ENCODE data around the gene DENND1C.

The DENND1C gene

GRCh38 chr19:6503407-6504201, 22.0 kb upstream of the DENND1C start:
- no peak for FAIRE-seq

GRCh38 chr19:6501740-6502648, 20.4 kb upstream of the DENND1C start, which contains the start of gene TUBB4A:
TSS of gene TUBB4A (minus strand) at chr19:6502309. CDS start at chr19:6502212, 97 bp downstream.
- no peak for FAIRE-seq

- no peak for FAIRE-seq
These were observed 19.5 kb upstream of the DENND1C start for GRCh38 chr19:6500837-6501739.

GRCh38 chr19:6499052-6499790, 17.6 kb upstream of the DENND1C start:
- no peak for FAIRE-seq

- no peak for FAIRE-seq
These were observed 16.9 kb upstream of the DENND1C start for GRCh38 chr19:6498294-6499036.

- no peak for FAIRE-seq
These were observed 14.4 kb upstream of the DENND1C start for GRCh38 chr19:6495947-6496346.

GRCh38 chr19:6494438-6495036, 12.9 kb upstream of the DENND1C start:
- no peak for FAIRE-seq

- FAIRE-seq: no peak
These were observed 10.4 kb upstream of the DENND1C start for GRCh38 chr19:6491802-6492592.

GRCh38 chr19:6490134-6490533, 8.5 kb upstream of the DENND1C start:
- no peak for FAIRE-seq

GRCh38 chr19:6489278-6490061, 7.9 kb upstream of the DENND1C start:
- no peak for FAIRE-seq

- FAIRE-seq: no peak
These were observed 3.2 kb upstream of the DENND1C start for GRCh38 chr19:6484831-6485230.

GRCh38 chr19:6484230-6484629, 2.6 kb upstream of the DENND1C start:
- FAIRE-seq: no peak

GRCh38 chr19:6483235-6483634, 1.6 kb upstream of the DENND1C start:
- no peak for FAIRE-seq

GRCh38 chr19:6482343-6482686, 728 bp upstream of the DENND1C start:
- no peak for FAIRE-seq

GRCh38 chr19:6480848-6481415, 655 bp downstream of the DENND1C start:
- no peak for FAIRE-seq

GRCh38 chr19:6479836-6480398, 1.7 kb downstream of the DENND1C start:
- no peak for FAIRE-seq

- FAIRE-seq: no peak
These were observed 2.8 kb downstream of the DENND1C start for GRCh38 chr19:6478815-6479214.

- FAIRE-seq: no peak
These were observed 4.6 kb downstream of the DENND1C start for GRCh38 chr19:6476896-6477431.

Data from colon (tissue), 2 donors.